Endothelial cell of umbilical vein (primary cell): Measurements from ENCODE around the gene CNN2. TPM values are rescaled to one million over a fixed set of nuclear protein-coding genes. Genes with fewer than 3 reads are reported as not detected.

ENCODE experiments used
- BruUV-seq: library from RNA; stranded (reverse); fragments of 400-500 nt; replicated peaks from 2 replicates; lab custom pipeline; 2021; lab: Mats Ljungman, UMichigan
- CTCF ChIA-PET: fragments of 300-600, 350-600 bp; sonication (Branson Sonifier 250); formaldehyde crosslinking; loops from one replicate; lab custom pipeline; 2021; ENCODE audit warnings: antibody characterized with exemption, inconsistent platforms; lab: Charles Lee
- POLR2A ChIA-PET: fragments of 300-600, 350-600 bp; sonication (Branson Sonifier 250); formaldehyde crosslinking; loops from one replicate; lab custom pipeline; 2021; ENCODE audit warnings: antibody characterized with exemption, inconsistent platforms; lab: Charles Lee
- DNase-seq: peaks from one replicate; pipeline ENCODE4 v3.0.0-alpha.2; 2011; ENCODE audit warnings: low read depth, low spot score
- FAIRE-seq: peaks from 2 replicates; lab custom pipeline; 2011; peaks lifted over from hg19 to GRCh38; lab: Jason Lieb, UNC
- H2AFZ ChIP-seq: 2 replicates; pipeline ENCODE4 v1.6.0; 2012; ENCODE audit warnings: low read depth, low read length, control low read depth, inconsistent platforms
- H3K27ac ChIP-seq: 2 replicates; pipeline ENCODE4 v1.5.1; 2011; ENCODE audit warnings: low read depth, mild to moderate bottlenecking, control low read depth, low read length, moderate library complexity; ENCODE audit not compliant: insufficient read depth
- H3K27me3 ChIP-seq, 2 experiments: 2 replicates each; pipeline versions ENCODE4 v1.6.0 to v1.6.1; 2011; ENCODE audit warnings: low read length in 2 of 2, mixed read lengths in 1 of 2; ENCODE audit not compliant: control insufficient read depth in 2 of 2, insufficient read depth in 2 of 2
- H3K36me3 ChIP-seq, 2 experiments: 2 replicates in 1 of 2; 3 replicates in 1 of 2; pipeline ENCODE4 v1.5.1; 2011; ENCODE audit warnings: low read length in 2 of 2, mild to moderate bottlenecking in 1 of 2, moderate library complexity in 1 of 2; ENCODE audit not compliant: control insufficient read depth in 2 of 2, insufficient read depth in 2 of 2; ENCODE audit errors: extremely low read depth in 1 of 2
- H3K4me1 ChIP-seq: 3 replicates; pipeline ENCODE4 v1.5.1; 2011; ENCODE audit warnings: mild to moderate bottlenecking, low read length; ENCODE audit not compliant: control insufficient read depth, insufficient read depth; ENCODE audit errors: extremely low read depth
- H3K4me2 ChIP-seq: 2 replicates; pipeline ENCODE4 v1.6.1; 2011; ENCODE audit warnings: low read length, control low read depth, mixed read lengths; ENCODE audit not compliant: insufficient read depth
- H3K4me3 ChIP-seq, 3 experiments: fragments of 200-600 bp in 1 of 3; sonication (generic), shearing (Covaris generic) in 1 of 3; replicated peaks in 1 of 3; 2 replicates each; pipeline ENCODE4 v1.5.1; 2011 to 2016; ENCODE audit warnings: control low read depth in 3 of 3, low read length in 3 of 3, mild to moderate bottlenecking in 2 of 3, inconsistent platforms in 1 of 3, low read depth in 1 of 3, moderate library complexity in 1 of 3; ENCODE audit not compliant: insufficient read depth in 1 of 3
- H3K79me2 ChIP-seq: 2 replicates; pipeline ENCODE4 v1.6.0; 2012; ENCODE audit warnings: low read length, inconsistent platforms; ENCODE audit not compliant: control insufficient read depth, insufficient read depth
- H3K9ac ChIP-seq: replicated peaks from 2 replicates; pipeline ENCODE3; 2011; ENCODE audit warnings: low read length, control low read depth; ENCODE audit not compliant: insufficient read depth; ENCODE audit errors: extremely low read depth
- H3K9me1 ChIP-seq: replicated peaks from 3 replicates; pipeline ENCODE4 v1.6.0; 2011; ENCODE audit warnings: mild to moderate bottlenecking, low read length; ENCODE audit not compliant: control insufficient read depth, insufficient read depth; ENCODE audit errors: extremely low read depth
- H3K9me3 ChIP-seq: replicated peaks from 2 replicates; pipeline ENCODE4 v1.5.1; 2012; ENCODE audit warnings: low read length, inconsistent platforms; ENCODE audit not compliant: control insufficient read depth, insufficient read depth
- H4K20me1 ChIP-seq: replicated peaks from 2 replicates; pipeline ENCODE3; 2011; ENCODE audit warnings: mild to moderate bottlenecking, low read length; ENCODE audit not compliant: control insufficient read depth, insufficient read depth; ENCODE audit errors: extremely low read depth
- EZH2 ChIP-seq: IDR thresholded peaks from 2 replicates; pipeline ENCODE4 v1.6.1; 2012; ENCODE audit warnings: borderline replicate concordance, low read depth, mild to moderate bottlenecking, moderate library complexity, low read length, inconsistent platforms; ENCODE audit not compliant: severe bottlenecking
- FOS ChIP-seq: IDR thresholded peaks from 2 replicates; pipeline ENCODE4 v1.6.1; 2011; ENCODE audit warnings: mild to moderate bottlenecking, low read length, moderate library complexity, borderline replicate concordance; ENCODE audit not compliant: insufficient read depth
- GATA2 ChIP-seq: IDR thresholded peaks from 2 replicates; pipeline ENCODE4 v1.7.0; 2011; ENCODE audit warnings: low read depth, mild to moderate bottlenecking, moderate library complexity, mixed read lengths, low read length; ENCODE audit not compliant: insufficient read length, insufficient read depth
- JUN ChIP-seq: IDR thresholded peaks from 2 replicates; pipeline ENCODE4 v1.6.1; 2011; ENCODE audit warnings: borderline replicate concordance, low read depth; ENCODE audit not compliant: insufficient read length, insufficient read depth
- MYC ChIP-seq: IDR thresholded peaks from one replicate; pipeline ENCODE4 v1.6.1; 2011; ENCODE audit warnings: mild to moderate bottlenecking, low read depth, low read length
- POLR2A ChIP-seq: IDR thresholded peaks from 2 replicates; pipeline ENCODE4 v1.6.1; 2012; ENCODE audit warnings: low read depth, mild to moderate bottlenecking, control low read depth, low read length
- POLR2AphosphoS5 ChIP-seq: IDR thresholded peaks from 2 replicates; pipeline ENCODE4 v1.6.1; 2012; ENCODE audit warnings: low read depth, mild to moderate bottlenecking, control low read depth, low read length, moderate library complexity; ENCODE audit not compliant: insufficient read depth
- dilution Hi-C: fragments of 300-500 bp; cut with MboI; formaldehyde crosslinking; loops from one replicate; pipeline ENCODE4 v1.15.0; 2019; ENCODE audit warnings: low sequenced_read_pairs; ENCODE audit not compliant: extremely low pct_ligation_motif_present
- intact Hi-C: fragments of 100-400 bp; cut with micrococcal nuclease; formaldehyde crosslinking; loops from one replicate; pipeline ENCODE4 v1.10.0; 2022
- polyA plus RNA-seq, 4 experiments: library from polyadenylated mRNA; depleted of rRNA in 3 of 4; stranded (reverse) in 3 of 4; unstranded in 1 of 4; fragments of >200 nt; gene quantifications; 2 replicates each; pipeline versions ENCODE4 v1.2.1 to v1.2.3, GENCODE V29; 2011 to 2012; ENCODE audit warnings: missing spikeins in 1 of 4
- total RNA-seq: library from RNA; stranded (reverse); gene quantifications from 2 replicates; pipeline ENCODE4 v1.2.3, GENCODE V29; 2021
- TF ChIP-seq, protein P1 (sequence below): IDR thresholded peaks from 2 replicates; pipeline ENCODE4 v1.6.1; 2011; ENCODE audit not compliant: insufficient read depth, insufficient read length
- TF ChIP-seq, protein P2 (sequence below), 2 donors: IDR thresholded peaks; 1 replicate in 1 of 2; 2 replicates in 1 of 2; pipeline ENCODE4 v1.5.1; 2011; ENCODE audit warnings: low read length in 2 of 2, mild to moderate bottlenecking in 2 of 2, moderate library complexity in 2 of 2, control low read depth in 1 of 2, inconsistent platforms in 1 of 2, low read depth in 1 of 2; ENCODE audit not compliant: insufficient read depth in 1 of 2; ENCODE audit errors: extremely low read depth in 1 of 2

The CNN2 gene
- total and polyA plus RNA-seq, 2 donors (not counting 3 experiments of a cell fraction or from before 2014, with no cell fraction given) = 207 to 286 TPM

DNA sequence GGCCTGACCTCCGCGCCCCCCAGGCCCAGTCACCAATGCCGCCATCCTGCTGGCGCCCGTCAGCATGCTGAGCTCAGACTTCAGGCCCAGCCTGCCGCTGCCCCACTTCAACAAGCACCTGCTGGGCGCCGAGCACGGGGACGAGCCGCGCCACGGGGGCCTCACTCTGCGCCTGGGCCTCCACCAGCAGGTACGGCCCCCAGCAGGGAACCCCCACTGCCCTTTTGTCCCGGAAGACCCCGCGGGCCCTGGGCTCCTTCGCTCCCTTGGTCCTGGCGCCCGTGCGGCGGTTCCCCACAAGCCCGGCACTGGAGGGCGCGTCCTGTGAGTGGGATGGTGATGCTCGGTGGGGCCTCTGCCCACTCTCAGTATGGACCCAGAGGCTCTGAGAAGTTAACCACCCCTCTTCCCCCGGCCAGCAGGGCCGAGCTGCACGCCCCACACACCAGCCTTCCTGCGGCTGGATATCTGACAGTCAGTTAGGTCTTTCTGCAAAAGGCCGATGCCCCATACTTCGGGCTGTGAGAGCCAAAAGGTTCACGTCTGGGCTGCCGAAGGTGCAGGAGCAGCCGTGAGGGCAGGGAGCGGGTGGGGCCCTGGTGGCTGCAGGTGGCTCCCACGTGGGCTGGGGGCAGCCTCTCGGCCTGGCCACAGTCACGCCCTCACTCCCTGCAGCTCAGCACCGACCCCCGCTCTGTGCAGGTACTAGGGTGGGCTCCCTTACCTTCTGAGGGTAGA lies 34.3 kb upstream of the CNN2 start:
- peaks cover 0 to 9% of the 10 kb centered on the region in 2 experiments for H3K36me3 ChIP-seq
- no peaks in the 10 kb centered on the region for H3K9me3 ChIP-seq
- ChIA-PET CTCF (no interaction called here), POLR2A (no interaction called here)
- H3K27me3 ChIP-seq = peaks cover 3 to 11% of the 10 kb centered on the region in 2 experiments
- H3K4me2 ChIP-seq = no peak overlapping the region
- H2AFZ ChIP-seq = no peak overlapping the region
- no peak overlapping the region for H3K27ac ChIP-seq
- no peaks in the 10 kb centered on the region for H3K79me2 ChIP-seq
- no peak for TF ChIP-seq EZH2
- no peak for TF ChIP-seq POLR2AphosphoS5
- TF ChIP-seq GATA2 = no peak
- TF ChIP-seq POLR2A = no peak
- TF ChIP-seq, protein P1, sequence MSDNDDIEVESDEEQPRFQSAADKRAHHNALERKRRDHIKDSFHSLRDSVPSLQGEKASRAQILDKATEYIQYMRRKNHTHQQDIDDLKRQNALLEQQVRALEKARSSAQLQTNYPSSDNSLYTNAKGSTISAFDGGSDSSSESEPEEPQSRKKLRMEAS = no peak
- TF ChIP-seq FOS = no peak
- no peak for TF ChIP-seq JUN
- TF ChIP-seq, protein P2, sequence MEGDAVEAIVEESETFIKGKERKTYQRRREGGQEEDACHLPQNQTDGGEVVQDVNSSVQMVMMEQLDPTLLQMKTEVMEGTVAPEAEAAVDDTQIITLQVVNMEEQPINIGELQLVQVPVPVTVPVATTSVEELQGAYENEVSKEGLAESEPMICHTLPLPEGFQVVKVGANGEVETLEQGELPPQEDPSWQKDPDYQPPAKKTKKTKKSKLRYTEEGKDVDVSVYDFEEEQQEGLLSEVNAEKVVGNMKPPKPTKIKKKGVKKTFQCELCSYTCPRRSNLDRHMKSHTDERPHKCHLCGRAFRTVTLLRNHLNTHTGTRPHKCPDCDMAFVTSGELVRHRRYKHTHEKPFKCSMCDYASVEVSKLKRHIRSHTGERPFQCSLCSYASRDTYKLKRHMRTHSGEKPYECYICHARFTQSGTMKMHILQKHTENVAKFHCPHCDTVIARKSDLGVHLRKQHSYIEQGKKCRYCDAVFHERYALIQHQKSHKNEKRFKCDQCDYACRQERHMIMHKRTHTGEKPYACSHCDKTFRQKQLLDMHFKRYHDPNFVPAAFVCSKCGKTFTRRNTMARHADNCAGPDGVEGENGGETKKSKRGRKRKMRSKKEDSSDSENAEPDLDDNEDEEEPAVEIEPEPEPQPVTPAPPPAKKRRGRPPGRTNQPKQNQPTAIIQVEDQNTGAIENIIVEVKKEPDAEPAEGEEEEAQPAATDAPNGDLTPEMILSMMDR (IDR thresholded peaks at IDR 0.05; ENCODE audit: extremely low read depth in 1 of 2, insufficient read depth in 1 of 2, low read depth in 1 of 2, low read length in 2 of 2) = no peak
- TF ChIP-seq MYC = no peak
- H3K4me3 ChIP-seq = no peak overlapping the region
- no peaks in the 10 kb centered on the region for H4K20me1 ChIP-seq
- H3K9ac ChIP-seq = no peak overlapping the region
- FAIRE-seq = no peak
- no TSS peak for BruUV-seq
- intact Hi-C loops = no loop called here
- no peak for DNase-seq
- dilution Hi-C loops = no loop called here
- no peaks in the 10 kb centered on the region for H3K4me1 ChIP-seq
- H3K9me1 ChIP-seq = no peaks in the 10 kb centered on the region
